Endometrial microvascular endothelial cells (primary cell): ENCODE results near the gene ENOX1. TPM values are rescaled to one million over a fixed set of nuclear protein-coding genes. Genes with fewer than 3 reads are reported as not detected.

Experiments
- in situ Hi-C: cut with HindIII; loops from 2 replicates; pipeline ENCODE4 v1.10.0; 2017; ENCODE audit warnings: low sequenced_read_pairs, low pct_unique_long_range_greater_than_20kb; ENCODE audit errors: inconsistent ontology term
- total RNA-seq: library from RNA; depleted of rRNA; stranded (reverse); fragments of >200 nt; gene quantifications from one replicate; pipeline ENCODE4 v1.2.3, GENCODE V29; 2015; ENCODE audit errors: inconsistent ontology term

The ENOX1 gene
- total RNA-seq, 1 donor from 2014 or later = not detected

- in situ Hi-C loops = no loop called here
Measured at GRCh38 chr13:43235028-43235427, 551.7 kb downstream of the ENOX1 start.

GRCh38 chr13:43232873-43233265, 553.9 kb downstream of the ENOX1 start:
- in situ Hi-C loops = no loop called here

- in situ Hi-C loops = no loop called here
Measured at GRCh38 chr13:43232144-43232872, 554.5 kb downstream of the ENOX1 start.

GRCh38 chr13:43230989-43231388, 555.8 kb downstream of the ENOX1 start:
- in situ Hi-C loops = no loop called here

GRCh38 chr13:43229506-43229905, 557.3 kb downstream of the ENOX1 start:
- in situ Hi-C loops = no loop called here

GRCh38 chr13:43227721-43228120, 559.1 kb downstream of the ENOX1 start:
- in situ Hi-C loops = no loop called here

GRCh38 chr13:43223216-43223615, 563.6 kb downstream of the ENOX1 start:
- in situ Hi-C loops = no loop called here

GRCh38 chr13:43222086-43222485, 564.7 kb downstream of the ENOX1 start:
- in situ Hi-C loops = no loop called here

- in situ Hi-C loops = no loop called here
Measured at GRCh38 chr13:43221611-43222010, 565.2 kb downstream of the ENOX1 start.

GRCh38 chr13:43220873-43221595, 565.7 kb downstream of the ENOX1 start:
- in situ Hi-C loops = no loop called here

GRCh38 chr13:43214124-43214523, 572.6 kb downstream of the ENOX1 start:
- in situ Hi-C loops = no loop called here

GRCh38 chr13:43206838-43207237, 579.9 kb downstream of the ENOX1 start:
- in situ Hi-C loops = no loop called here

GRCh38 chr13:43205416-43205815, 581.4 kb downstream of the ENOX1 start:
- in situ Hi-C loops = no loop called here

- in situ Hi-C loops = no loop called here
Measured at GRCh38 chr13:43204591-43204990, 582.2 kb downstream of the ENOX1 start.

GRCh38 chr13:43203781-43204180, 583.0 kb downstream of the ENOX1 start:
- in situ Hi-C loops = no loop called here

- in situ Hi-C loops = no loop called here
Measured at GRCh38 chr13:43200736-43201135, 586.0 kb downstream of the ENOX1 start.

- in situ Hi-C loops = no loop called here
Measured at GRCh38 chr13:43200307-43200706, 586.5 kb downstream of the ENOX1 start.

- in situ Hi-C loops = no loop called here
Measured at GRCh38 chr13:43196750-43197370, 589.9 kb downstream of the ENOX1 start.

- in situ Hi-C loops = no loop called here
Measured at GRCh38 chr13:43196086-43196621, 590.6 kb downstream of the ENOX1 start.

GRCh38 chr13:43195551-43195950, 591.2 kb downstream of the ENOX1 start:
- in situ Hi-C loops = no loop called here
